ENCODE data around the gene NDUFAF7.

DNA sequence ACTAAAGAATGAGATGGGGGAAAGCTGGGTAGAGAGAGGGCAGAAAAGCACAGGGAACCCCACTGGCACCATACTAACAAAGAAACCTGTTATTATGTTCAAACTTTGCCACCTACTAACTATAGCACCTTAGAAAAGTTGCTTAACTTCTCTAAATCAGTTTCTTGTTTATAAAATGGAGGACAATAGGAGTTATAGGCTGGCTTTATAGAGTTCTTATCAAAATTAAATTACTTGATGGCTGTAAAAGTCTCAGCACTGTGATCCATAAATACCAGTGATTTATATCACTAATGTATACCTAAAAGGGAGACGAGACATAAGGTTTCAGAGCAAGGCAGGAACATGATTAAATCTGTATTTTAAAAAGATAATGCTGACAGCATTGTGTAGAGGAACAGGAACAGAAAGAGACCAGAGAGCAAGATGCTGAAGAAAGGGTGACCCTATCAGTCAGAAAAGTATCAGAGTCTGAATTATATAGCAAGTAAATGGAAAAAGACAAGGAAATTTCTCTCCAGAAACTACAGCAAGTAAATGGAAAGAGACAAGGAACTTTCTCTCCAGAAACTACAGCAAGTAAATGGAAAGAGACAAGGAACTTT, 64.1 kb downstream of the NDUFAF7 start:
- TF ChIP-seq, protein P1, sequence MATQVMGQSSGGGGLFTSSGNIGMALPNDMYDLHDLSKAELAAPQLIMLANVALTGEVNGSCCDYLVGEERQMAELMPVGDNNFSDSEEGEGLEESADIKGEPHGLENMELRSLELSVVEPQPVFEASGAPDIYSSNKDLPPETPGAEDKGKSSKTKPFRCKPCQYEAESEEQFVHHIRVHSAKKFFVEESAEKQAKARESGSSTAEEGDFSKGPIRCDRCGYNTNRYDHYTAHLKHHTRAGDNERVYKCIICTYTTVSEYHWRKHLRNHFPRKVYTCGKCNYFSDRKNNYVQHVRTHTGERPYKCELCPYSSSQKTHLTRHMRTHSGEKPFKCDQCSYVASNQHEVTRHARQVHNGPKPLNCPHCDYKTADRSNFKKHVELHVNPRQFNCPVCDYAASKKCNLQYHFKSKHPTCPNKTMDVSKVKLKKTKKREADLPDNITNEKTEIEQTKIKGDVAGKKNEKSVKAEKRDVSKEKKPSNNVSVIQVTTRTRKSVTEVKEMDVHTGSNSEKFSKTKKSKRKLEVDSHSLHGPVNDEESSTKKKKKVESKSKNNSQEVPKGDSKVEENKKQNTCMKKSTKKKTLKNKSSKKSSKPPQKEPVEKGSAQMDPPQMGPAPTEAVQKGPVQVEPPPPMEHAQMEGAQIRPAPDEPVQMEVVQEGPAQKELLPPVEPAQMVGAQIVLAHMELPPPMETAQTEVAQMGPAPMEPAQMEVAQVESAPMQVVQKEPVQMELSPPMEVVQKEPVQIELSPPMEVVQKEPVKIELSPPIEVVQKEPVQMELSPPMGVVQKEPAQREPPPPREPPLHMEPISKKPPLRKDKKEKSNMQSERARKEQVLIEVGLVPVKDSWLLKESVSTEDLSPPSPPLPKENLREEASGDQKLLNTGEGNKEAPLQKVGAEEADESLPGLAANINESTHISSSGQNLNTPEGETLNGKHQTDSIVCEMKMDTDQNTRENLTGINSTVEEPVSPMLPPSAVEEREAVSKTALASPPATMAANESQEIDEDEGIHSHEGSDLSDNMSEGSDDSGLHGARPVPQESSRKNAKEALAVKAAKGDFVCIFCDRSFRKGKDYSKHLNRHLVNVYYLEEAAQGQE (IDR thresholded peaks at IDR 0.05; ENCODE audit: borderline replicate concordance) = no peak
- TF ChIP-seq EP300 (conservative IDR thresholded peaks at IDR 0.05; ENCODE audit: poor library complexity, severe bottlenecking) = no peak

Measured in neural cell (in vitro differentiated cells).